Measurements from ENCODE around the gene TOB2. TPM values are rescaled to one million over a fixed set of nuclear protein-coding genes. Genes with fewer than 3 reads are reported as not detected.
"Not testable (repeated sequence)": the region's sequence is repeated elsewhere in the genome, so short reads cannot be mapped to it uniquely, and the experiment has no call there.

TOB2 gene
- polyA plus RNA-seq, 1 donor from 2014 or later = 8.2 TPM

- not testable (repeated sequence) for H3K4me2 ChIP-seq (ENCODE audit: low read length); H3K9ac ChIP-seq (ENCODE audit: low read length); H3K4me3 ChIP-seq (ENCODE audit: low read length); H4K20me1 ChIP-seq (ENCODE audit: insufficient read depth); H2AFZ ChIP-seq (ENCODE audit: low read depth, low read length); H3K9me2 ChIP-seq (ENCODE audit: insufficient read depth, low read length); H3F3A ChIP-seq (ENCODE audit: insufficient read depth, low read length, poor library complexity, severe bottlenecking); H3K36me3 ChIP-seq (ENCODE audit: insufficient read depth, low read length); H3K27me3 ChIP-seq (ENCODE audit: insufficient read depth, low read depth, low read length); H3K9me3 ChIP-seq (ENCODE audit: low read length); H3K27ac ChIP-seq (ENCODE audit: low read length)
- peaks cover 26% of the 10 kb centered on the region for H3K79me2 ChIP-seq (replicated peaks; ENCODE audit: insufficient read depth, low read length)
Observed at GRCh38 chr22:41434361-41435003, 12.1 kb downstream of the TOB2 start.

GRCh38 chr22:41433480-41433879 lies 13.1 kb downstream of the TOB2 start:
- H3K9ac ChIP-seq (ENCODE audit: low read length); H3K9me2 ChIP-seq (ENCODE audit: insufficient read depth, low read length); H3K4me2 ChIP-seq (ENCODE audit: low read length); H3K27me3 ChIP-seq (ENCODE audit: insufficient read depth, low read depth, low read length); H2AFZ ChIP-seq (ENCODE audit: low read depth, low read length); H4K20me1 ChIP-seq (ENCODE audit: insufficient read depth); H3K27ac ChIP-seq (ENCODE audit: low read length); H3F3A ChIP-seq (ENCODE audit: insufficient read depth, low read length, poor library complexity, severe bottlenecking); H3K9me3 ChIP-seq (ENCODE audit: low read length); H3K4me3 ChIP-seq (ENCODE audit: low read length); H3K36me3 ChIP-seq (ENCODE audit: insufficient read depth, low read length): not testable (repeated sequence)
- H3K79me2 ChIP-seq (replicated peaks; ENCODE audit: insufficient read depth, low read length) = peaks cover 19% of the 10 kb centered on the region

- Histone ChIP-seq H3K4me2 (ENCODE audit: low read length) (no peak overlapping the region), H3K4me3 (ENCODE audit: low read length) (no peak overlapping the region), H3K27me3 (ENCODE audit: insufficient read depth, low read depth, low read length) (no peaks in the 10 kb centered on the region), H3K79me2 (replicated peaks; ENCODE audit: insufficient read depth, low read length) (peaks cover 9% of the 10 kb centered on the region), H4K20me1 (ENCODE audit: insufficient read depth) (no peaks in the 10 kb centered on the region), H3F3A (ENCODE audit: insufficient read depth, low read length, poor library complexity, severe bottlenecking) (no peaks in the 10 kb centered on the region), H2AFZ (ENCODE audit: low read depth, low read length) (no peak overlapping the region), H3K9me2 (ENCODE audit: insufficient read depth, low read length) (no peaks in the 10 kb centered on the region), H3K9ac (ENCODE audit: low read length) (no peak overlapping the region), H3K36me3 (ENCODE audit: insufficient read depth, low read length) (no peaks in the 10 kb centered on the region), H3K9me3 (ENCODE audit: low read length) (no peaks in the 10 kb centered on the region), H3K27ac (ENCODE audit: low read length) (no peak overlapping the region)
- TF ChIP-seq REST (IDR thresholded peaks at IDR 0.05; ENCODE audit: borderline replicate concordance) = no peak
- no peak for TF ChIP-seq MXI1 (conservative IDR thresholded peaks at IDR 0.05; ENCODE audit: poor library complexity, severe bottlenecking)
- no peak for TF ChIP-seq EP300 (conservative IDR thresholded peaks at IDR 0.05; ENCODE audit: poor library complexity, severe bottlenecking)
- no peak for TF ChIP-seq POLR2AphosphoS5 (IDR thresholded peaks at IDR 0.05)
- no peak for TF ChIP-seq TAF1 (IDR thresholded peaks at IDR 0.05; ENCODE audit: low read depth)
- TF ChIP-seq SMC3 (conservative IDR thresholded peaks at IDR 0.05; ENCODE audit: poor library complexity) = no peak
- no peak for TF ChIP-seq RAD21 (conservative IDR thresholded peaks at IDR 0.05)
- no peak for TF ChIP-seq EZH2 (IDR thresholded peaks at IDR 0.05; ENCODE audit: borderline replicate concordance, insufficient read depth, low read length, poor library complexity, severe bottlenecking)
- TF ChIP-seq CTCF (IDR thresholded peaks at IDR 0.05; ENCODE audit: poor library complexity, severe bottlenecking) = no peak
Observed at GRCh38 chr22:41431656-41432055, 14.9 kb downstream of the TOB2 start.
